ENCODE data around the gene FRMPD4.

The FRMPD4 gene

GRCh38 chrX:12307961-12308360 lies 169.7 kb downstream of the FRMPD4 start:
- DNase-seq, result no peak

GRCh38 chrX:12308420-12308819 lies 170.1 kb downstream of the FRMPD4 start:
- no peak for DNase-seq

- DNase-seq, result no peak
These were observed 170.9 kb downstream of the FRMPD4 start for GRCh38 chrX:12309040-12309743.

- DNase-seq, result no peak
These were observed 171.4 kb downstream of the FRMPD4 start for GRCh38 chrX:12309744-12310076.

- no peak for DNase-seq
These were observed 176.4 kb downstream of the FRMPD4 start for GRCh38 chrX:12314651-12315050.

- no peak for DNase-seq
These were observed 177.3 kb downstream of the FRMPD4 start for GRCh38 chrX:12315526-12315925.

GRCh38 chrX:12319003-12319519 lies 180.8 kb downstream of the FRMPD4 start:
- DNase-seq, result no peak

GRCh38 chrX:12319992-12320391 lies 181.7 kb downstream of the FRMPD4 start:
- no peak for DNase-seq

- no peak for DNase-seq
These were observed 183.8 kb downstream of the FRMPD4 start for GRCh38 chrX:12322031-12322430.

GRCh38 chrX:12325171-12325570 lies 186.9 kb downstream of the FRMPD4 start:
- no peak for DNase-seq

- no peak for DNase-seq
These were observed 189.6 kb downstream of the FRMPD4 start for GRCh38 chrX:12327836-12328235.

- no peak for DNase-seq
These were observed 191.2 kb downstream of the FRMPD4 start for GRCh38 chrX:12329476-12329875.

GRCh38 chrX:12330841-12331240 lies 192.6 kb downstream of the FRMPD4 start:
- no peak for DNase-seq

GRCh38 chrX:12332786-12333347 lies 194.6 kb downstream of the FRMPD4 start:
- DNase-seq, result no peak

GRCh38 chrX:12339921-12340320 lies 201.6 kb downstream of the FRMPD4 start:
- no peak for DNase-seq

- DNase-seq, result no peak
These were observed 206.7 kb downstream of the FRMPD4 start for GRCh38 chrX:12344954-12345353.

GRCh38 chrX:12349201-12349600 lies 210.9 kb downstream of the FRMPD4 start:
- DNase-seq, result no peak

- no peak for DNase-seq
These were observed 214.6 kb downstream of the FRMPD4 start for GRCh38 chrX:12352922-12353321.

- no peak for DNase-seq
These were observed 222.1 kb downstream of the FRMPD4 start for GRCh38 chrX:12360383-12360782.

- no peak for DNase-seq
These were observed 222.8 kb downstream of the FRMPD4 start for GRCh38 chrX:12360986-12361598.

GRCh38 chrX:12363216-12363615 lies 224.9 kb downstream of the FRMPD4 start:
- DNase-seq, result no peak

- DNase-seq, result no peak
These were observed 228.2 kb downstream of the FRMPD4 start for GRCh38 chrX:12366440-12366839.

- DNase-seq, result no peak
These were observed 229.0 kb downstream of the FRMPD4 start for GRCh38 chrX:12367254-12367653.

GRCh38 chrX:12370497-12370986 lies 232.3 kb downstream of the FRMPD4 start:
- DNase-seq, result no peak
